ENCODE results near the gene ZFAND5. TPM values are rescaled to one million over a fixed set of nuclear protein-coding genes. Genes with fewer than 3 reads are reported as not detected.

ZFAND5 gene
- total RNA-seq, 4 donors from 2014 or later = 165 to 229 (median 211) TPM

- Histone ChIP-seq H3K27me3 (no peaks in the 10 kb centered on the region), H3K36me3 (no peaks in the 10 kb centered on the region), H3K27ac (no peak overlapping the region), H3K4me3 (replicated peaks in 1 of 3) (no peak overlapping the region), H3K4me1 (peaks cover 0 to 5% of the 10 kb centered on the region in 2 donors), H3K9me3 (no peaks in the 10 kb centered on the region)
- WGBS, 2 donors = 94 to 98% methylated on average over 2 of the region's 2 CpGs
- intact Hi-C loops (cut with DNase I) = no loop called here
- DNase-seq = no peak
- TF ChIP-seq POLR2A (IDR thresholded peaks at IDR 0.05) (no peak), CTCF (IDR thresholded peaks at IDR 0.05) (no peak)
These were observed 25.9 kb upstream of the ZFAND5 start for GRCh38 chr9:72390907-72391306.

- TF ChIP-seq POLR2A (IDR thresholded peaks at IDR 0.05) (no peak), CTCF (IDR thresholded peaks at IDR 0.05) (no peak)
- no peaks in the 10 kb centered on the region for H3K4me1 ChIP-seq
- no peak for DNase-seq
- H3K9me3 ChIP-seq = no peaks in the 10 kb centered on the region
- H3K27ac ChIP-seq = no peak overlapping the region
- intact Hi-C loops (cut with DNase I) = no loop called here
- no peak overlapping the region for H3K4me3 ChIP-seq (replicated peaks in 1 of 3)
- 94% methylated on average over 1 of the region's 1 CpG for WGBS, 2 donors
- no peaks in the 10 kb centered on the region for H3K36me3 ChIP-seq
- no peaks in the 10 kb centered on the region for H3K27me3 ChIP-seq
These were observed 21.2 kb upstream of the ZFAND5 start for GRCh38 chr9:72386186-72386585.

GRCh38 chr9:72384710-72385485, 19.9 kb upstream of the ZFAND5 start:
- Histone ChIP-seq H3K4me1 (no peaks in the 10 kb centered on the region), H3K4me3 (replicated peaks in 1 of 3) (no peak overlapping the region), H3K27me3 (no peaks in the 10 kb centered on the region), H3K27ac (no peak overlapping the region), H3K36me3 (no peaks in the 10 kb centered on the region), H3K9me3 (no peaks in the 10 kb centered on the region)
- 68 to 69% methylated on average over 5 of the region's 5 CpGs for WGBS, 2 donors
- intact Hi-C loops (cut with DNase I) = no loop called here
- no peak for TF ChIP-seq CTCF (IDR thresholded peaks at IDR 0.05)
- TF ChIP-seq POLR2A (IDR thresholded peaks at IDR 0.05) = no peak
- no peak for DNase-seq

GRCh38 chr9:72383978-72384709, 19.1 kb upstream of the ZFAND5 start:
- Histone ChIP-seq H3K36me3 (no peaks in the 10 kb centered on the region), H3K27ac (no peak overlapping the region), H3K4me1 (no peaks in the 10 kb centered on the region), H3K27me3 (no peaks in the 10 kb centered on the region), H3K4me3 (replicated peaks in 1 of 3) (no peak overlapping the region), H3K9me3 (no peaks in the 10 kb centered on the region)
- DNase-seq = no peak
- intact Hi-C loops (cut with DNase I) = no loop called here
- TF ChIP-seq CTCF (IDR thresholded peaks at IDR 0.05) (no peak), POLR2A (IDR thresholded peaks at IDR 0.05) (no peak)
- 84 to 85% methylated on average over 7 of the region's 7 CpGs for WGBS, 2 donors

GRCh38 chr9:72382405-72382804, 17.4 kb upstream of the ZFAND5 start:
- H3K36me3 ChIP-seq = no peaks in the 10 kb centered on the region
- WGBS, 2 donors = 88% methylated on average over 4 of the region's 4 CpGs
- H3K4me1 ChIP-seq = no peaks in the 10 kb centered on the region
- TF ChIP-seq POLR2A (IDR thresholded peaks at IDR 0.05) (no peak), CTCF (IDR thresholded peaks at IDR 0.05) (no peak)
- no peak for DNase-seq
- H3K27me3 ChIP-seq = no peaks in the 10 kb centered on the region
- no peaks in the 10 kb centered on the region for H3K9me3 ChIP-seq
- intact Hi-C loops (cut with DNase I) = no loop called here
- no peak overlapping the region for H3K4me3 ChIP-seq (replicated peaks in 1 of 3)
- H3K27ac ChIP-seq = no peak overlapping the region

Data from thyroid gland (tissue), 4 donors.